Effector CD4-positive, alpha-beta T cell (primary cell): ENCODE results near the gene TMEM151A. TPM values are rescaled to one million over a fixed set of nuclear protein-coding genes. Genes with fewer than 3 reads are reported as not detected.
"Not testable (repeated sequence)": the region's sequence is repeated elsewhere in the genome, so short reads cannot be mapped to it uniquely, and the experiment has no call there.

Experiments used
- DNase-seq: peaks from one replicate; pipeline ENCODE4 v3.0.0-alpha.2; 2020
- total RNA-seq: gene quantifications from one replicate; lab custom pipeline; 2026; lab: John Stamatoyannopoulos, UW

TMEM151A gene
- not detected for total RNA-seq

DNA sequence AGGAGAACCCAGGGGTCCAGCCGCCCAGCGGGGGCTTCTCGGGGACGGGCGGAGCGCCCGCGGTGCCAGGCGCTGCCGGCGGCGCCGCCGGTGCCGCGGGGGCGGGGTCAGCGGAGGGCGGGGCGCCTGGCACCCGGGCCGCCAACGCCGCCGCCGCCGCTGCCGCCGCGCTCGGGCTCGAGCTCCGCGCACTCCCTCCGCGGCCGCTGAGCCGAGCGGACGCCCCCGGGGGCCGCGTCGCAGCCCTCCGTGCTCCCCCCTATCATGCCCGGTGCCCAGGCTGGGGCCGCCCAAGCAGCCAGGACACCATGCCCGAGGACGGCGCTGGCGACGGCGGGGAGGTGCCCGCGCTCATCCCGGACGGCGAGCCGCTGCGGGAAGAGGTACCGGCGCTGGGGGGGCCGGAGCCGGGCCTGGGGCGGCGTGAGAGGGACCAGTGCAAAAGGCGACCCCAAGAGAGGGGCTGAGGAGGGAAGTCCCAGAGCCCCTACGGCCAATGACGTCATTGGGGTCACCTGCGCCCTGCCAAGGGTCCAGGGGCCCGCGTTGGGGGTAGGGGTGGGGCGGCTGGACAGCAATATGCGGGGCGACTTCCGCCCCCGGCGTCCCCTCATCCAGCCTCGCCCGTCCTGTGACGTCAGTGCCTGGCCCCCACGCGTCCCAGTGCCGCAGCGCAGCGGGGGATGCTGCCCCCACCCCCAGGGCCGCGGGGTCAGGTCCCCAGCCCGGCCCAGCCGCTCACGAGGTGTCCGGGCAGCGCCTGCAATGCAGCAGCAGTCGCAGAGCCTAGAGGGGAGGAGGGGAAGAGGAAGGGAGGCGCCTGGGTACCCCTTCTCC is at the start of gene TMEM151A:
Gene TMEM151A, plus strand, starts transcription at position 189 of the 837 bp plus-strand sequence. Its CDS starts 120 bp downstream, at position 309.
- no peak for DNase-seq

DNA sequence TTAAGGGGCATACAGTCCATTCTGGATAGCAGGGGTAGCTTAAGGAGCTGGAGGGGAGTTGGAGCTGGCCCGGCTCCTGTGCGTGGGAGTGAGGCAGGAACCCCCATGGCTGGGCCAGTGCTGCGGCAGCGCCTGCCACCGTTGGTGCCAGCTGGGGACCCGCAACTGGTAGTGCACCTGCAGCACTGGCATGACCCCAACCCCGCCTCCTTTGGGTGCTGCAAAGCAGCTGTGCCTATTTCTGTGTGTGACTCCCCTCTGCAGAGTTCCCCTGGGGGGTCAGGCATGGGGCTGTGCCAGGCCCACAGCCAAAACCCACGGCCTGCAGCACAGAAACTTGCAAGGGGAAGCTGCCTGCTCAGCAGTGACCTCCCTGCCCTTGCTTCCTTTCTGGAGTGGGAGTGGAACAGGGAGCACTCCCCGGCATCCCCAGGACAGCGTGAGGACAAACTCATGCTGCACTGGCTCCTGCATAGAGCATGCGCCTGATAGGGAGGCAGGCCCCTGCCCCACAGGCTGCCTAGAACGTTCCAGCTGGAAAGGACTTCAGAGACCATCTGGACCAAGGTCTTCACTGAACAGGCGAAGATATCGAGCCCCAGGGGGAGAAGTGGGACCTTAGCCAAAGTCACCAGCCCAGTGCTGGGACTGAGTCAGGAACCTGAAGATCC is 49.5 kb upstream of the TMEM151A start:
- no peak for DNase-seq

DNA sequence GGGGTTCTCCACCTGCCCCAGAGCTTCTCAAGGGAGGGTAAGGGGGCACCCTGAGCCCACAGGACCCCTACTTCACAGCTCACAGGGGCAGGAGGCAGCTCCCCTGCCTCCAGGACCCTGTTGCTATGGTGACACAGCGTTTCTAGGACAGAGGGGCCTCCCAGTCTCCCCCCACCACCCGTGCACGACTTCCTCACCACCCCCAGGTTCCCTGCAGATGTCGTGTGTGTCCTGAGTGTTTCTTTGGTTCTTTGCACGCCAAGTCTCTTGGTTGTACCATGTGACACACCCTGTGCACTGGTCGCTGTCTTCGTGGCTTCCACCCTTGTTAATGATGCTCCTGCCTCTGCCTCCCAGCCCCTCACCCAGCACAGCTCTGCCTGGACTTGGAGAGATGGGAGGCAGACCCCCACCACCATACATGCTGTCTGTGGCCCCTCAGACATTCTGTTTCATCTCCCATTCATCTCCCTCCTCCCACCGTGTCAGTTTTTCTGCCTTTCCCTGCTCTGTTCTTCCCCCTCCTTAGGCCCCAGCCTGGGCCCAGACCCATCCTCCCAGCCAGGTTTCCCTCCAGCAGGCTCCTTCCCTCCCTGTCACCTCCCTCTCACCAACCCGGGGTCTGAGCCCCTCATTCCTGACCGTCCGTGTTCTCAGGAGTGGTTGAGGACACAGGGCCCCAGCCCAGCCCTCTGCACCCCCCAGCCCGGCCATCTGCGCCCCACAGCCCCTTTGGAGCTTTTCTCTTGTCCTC is 47.7 kb upstream of the TMEM151A start:
- DNase-seq = no peak

DNA sequence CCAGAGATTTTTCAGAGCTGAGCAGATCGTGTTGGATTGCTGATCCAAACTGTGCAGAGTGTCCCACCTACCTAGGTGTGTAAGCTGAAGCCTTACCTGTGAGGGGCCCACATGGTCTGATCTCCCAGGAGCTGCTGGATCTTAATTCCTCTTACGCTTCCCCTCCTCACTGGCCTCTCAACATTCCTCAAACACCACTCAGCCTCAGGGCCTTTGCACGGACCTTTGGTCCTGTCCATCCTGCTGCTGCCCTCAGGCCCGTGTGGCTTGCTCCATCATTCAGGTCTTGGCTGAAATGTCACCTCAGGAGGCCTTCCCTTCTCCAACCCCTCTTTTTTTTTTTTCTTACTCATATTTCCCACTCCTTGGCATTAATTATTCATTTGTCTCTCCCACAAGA is 44.4 kb upstream of the TMEM151A start:
- no peak for DNase-seq

DNA sequence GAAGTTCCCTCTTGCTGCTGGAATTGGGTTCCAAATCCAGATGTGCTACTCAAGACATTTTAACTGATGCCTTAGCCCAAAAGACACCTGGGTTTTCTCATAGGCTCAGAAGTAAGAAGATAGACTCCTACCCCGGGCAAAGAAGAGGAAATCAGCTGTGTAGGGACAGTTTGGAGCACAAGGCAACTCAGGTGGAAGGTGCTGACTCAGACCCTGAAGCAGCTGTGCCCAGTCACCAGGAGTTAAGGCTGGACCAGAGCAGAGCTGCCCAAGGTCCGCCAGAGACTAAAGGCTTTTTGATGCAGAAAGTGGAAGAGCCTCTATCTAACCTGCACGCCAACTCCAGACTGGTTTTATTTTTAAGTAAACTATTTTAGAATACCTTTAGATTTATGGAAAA is 43.9 kb upstream of the TMEM151A start:
- DNase-seq = no peak

DNA sequence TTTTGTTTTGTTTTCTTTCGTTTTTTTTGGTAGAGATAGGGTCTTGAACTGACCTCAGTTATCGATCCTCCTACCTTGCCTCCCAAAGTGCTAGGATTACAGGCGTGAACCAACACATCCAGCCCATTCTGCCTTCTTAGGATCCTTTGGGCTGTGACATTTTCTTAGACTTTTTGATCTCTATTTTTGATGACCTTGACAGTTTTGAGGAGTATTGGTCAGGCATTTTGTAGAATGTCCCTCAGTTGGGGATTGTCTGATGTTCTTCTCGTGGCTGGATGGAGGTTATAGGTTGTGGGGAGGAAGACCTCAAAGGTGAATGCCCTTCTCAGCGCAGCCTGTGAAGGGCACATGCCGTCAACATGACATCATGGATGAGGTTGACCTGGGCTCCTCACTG is 42.8 kb upstream of the TMEM151A start:
- DNase-seq = no peak

DNA sequence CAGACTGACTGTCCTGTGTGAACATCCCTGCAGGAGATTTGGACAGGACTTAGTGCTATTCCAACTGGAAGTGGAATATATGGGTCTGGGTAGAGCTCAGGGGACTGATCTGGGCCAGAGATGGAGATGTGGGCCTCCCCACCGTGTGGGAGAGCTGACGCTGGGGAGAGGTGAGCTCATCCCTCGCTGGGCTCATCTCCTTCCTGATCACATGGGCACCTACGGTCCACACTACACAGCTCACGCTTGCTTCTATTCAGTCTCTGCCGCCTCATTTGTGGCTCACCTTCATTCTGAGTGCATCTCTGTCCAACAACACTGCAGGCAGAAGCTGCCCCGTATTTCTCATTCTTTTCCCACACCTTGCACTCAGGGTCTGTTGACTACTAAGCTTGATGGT is 39.9 kb upstream of the TMEM151A start:
- no peak for DNase-seq

DNA sequence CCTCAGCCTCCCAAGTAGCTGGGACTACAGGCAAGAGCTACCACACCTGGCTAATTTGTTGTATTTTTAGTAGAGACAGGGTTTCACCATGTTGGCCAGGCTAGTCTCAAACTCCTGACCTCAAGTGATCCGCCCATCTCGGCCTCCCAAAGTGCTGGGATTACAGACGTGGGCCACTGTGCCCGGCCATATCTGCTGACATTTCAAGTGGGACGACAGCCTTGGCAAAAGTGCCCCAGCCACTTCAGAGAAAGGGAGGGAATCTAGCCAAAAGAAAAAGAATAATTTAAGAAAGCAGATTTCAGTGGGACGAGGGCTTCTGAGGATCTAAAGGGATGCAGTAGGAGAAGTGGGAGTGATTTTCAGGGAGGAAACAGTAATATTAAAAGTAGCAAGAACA is 38.6 kb upstream of the TMEM151A start:
- not testable (repeated sequence) for DNase-seq

DNA sequence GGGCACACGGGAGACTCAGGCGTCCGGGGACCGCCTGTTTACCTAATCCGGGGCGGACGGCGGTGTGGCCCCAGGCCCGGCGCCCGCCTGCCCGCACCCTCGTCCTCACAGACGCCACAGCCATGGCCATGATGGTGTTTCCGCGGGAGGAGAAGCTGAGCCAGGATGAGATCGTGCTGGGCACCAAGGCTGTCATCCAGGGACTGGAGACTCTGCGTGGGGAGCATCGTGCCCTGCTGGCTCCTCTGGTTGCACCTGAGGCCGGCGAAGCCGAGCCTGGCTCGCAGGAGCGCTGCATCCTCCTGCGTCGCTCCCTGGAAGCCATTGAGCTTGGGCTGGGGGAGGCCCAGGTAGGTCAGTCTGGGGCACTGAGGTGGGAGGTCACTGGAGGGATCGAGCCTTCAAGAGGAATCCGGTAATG is 33.2 kb upstream of the TMEM151A start:
- DNase-seq = no peak

- no peak for DNase-seq
Measured at GRCh38 chr11:66259225-66259624, 32.5 kb upstream of the TMEM151A start.

DNA sequence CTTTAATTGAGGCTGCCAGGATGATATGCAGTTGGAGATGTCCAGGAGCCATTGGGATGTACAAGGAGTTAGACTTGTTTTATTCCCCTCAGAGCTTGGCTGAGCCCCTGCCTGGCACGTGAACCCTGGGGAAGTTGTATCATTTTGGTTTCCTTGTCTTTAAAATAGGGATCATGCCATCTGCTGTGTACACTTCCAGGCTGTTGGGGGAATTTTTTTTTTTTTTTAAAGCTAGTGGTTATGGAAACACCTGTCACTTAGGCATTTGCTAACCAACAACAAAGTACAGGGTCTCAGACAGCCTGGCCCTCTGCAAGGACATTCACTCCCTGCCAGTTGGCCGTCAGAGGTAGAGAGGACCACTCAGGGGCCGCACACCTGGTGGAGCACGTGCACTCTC is 31.7 kb upstream of the TMEM151A start:
- DNase-seq = no peak

- DNase-seq = no peak
Measured at GRCh38 chr11:66261578-66261977, 30.1 kb upstream of the TMEM151A start.

DNA sequence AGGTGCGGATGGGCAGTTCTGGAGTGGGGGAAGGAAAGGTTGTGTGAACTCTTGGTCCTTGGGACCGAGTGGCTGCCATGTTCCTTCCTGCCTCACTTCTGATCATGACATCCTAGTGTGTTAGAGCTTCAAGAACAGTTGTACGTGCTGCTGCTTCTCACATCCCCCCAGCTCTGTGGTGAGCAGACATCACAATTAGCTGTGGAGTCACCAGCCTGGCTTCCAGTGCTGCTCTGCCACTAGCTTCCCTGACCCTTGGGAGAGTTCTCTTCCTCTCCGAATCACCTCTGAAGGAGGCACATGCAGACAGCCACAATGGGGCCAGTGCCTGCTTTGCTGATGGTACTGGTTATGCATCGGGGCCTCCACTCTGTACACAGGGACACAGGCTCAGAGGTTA is 29.5 kb upstream of the TMEM151A start:
- DNase-seq = no peak

DNA sequence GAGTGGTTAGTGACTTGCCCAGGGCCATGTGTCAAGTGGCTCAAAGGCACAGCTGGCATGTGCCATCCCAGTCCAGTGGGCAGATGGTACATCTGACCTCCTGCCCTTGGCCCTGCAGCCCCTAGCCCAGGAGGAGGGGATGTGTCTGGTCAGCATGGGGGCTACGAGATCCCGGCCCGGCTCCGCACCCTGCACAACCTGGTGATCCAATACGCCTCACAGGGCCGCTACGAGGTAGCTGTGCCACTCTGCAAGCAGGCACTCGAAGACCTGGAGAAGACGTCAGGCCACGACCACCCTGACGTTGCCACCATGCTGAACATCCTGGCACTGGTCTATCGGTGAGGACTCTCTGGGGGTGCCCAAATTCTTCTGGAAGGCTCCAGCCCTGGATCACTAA is 29.0 kb upstream of the TMEM151A start:
- DNase-seq = no peak

DNA sequence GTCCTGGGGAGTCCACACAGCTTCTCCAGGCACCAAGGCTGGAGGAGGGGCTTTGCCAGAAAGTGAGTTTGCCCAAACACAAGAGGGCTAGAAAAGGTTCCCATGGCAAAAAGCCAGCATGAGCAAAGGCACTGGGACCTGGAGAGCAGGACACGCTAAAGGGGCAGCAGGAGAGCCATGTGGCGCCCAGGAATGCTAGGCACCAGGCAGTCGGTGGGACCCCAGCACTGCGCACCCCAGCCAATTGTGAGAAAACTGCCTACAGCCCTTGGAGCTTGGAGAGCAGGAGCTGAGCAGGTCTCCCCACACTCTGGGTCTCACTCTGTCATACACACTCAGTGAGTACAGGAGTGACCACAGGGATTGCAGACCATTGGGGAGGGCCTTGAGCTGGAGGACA is 28.5 kb upstream of the TMEM151A start:
- no peak for DNase-seq

DNA sequence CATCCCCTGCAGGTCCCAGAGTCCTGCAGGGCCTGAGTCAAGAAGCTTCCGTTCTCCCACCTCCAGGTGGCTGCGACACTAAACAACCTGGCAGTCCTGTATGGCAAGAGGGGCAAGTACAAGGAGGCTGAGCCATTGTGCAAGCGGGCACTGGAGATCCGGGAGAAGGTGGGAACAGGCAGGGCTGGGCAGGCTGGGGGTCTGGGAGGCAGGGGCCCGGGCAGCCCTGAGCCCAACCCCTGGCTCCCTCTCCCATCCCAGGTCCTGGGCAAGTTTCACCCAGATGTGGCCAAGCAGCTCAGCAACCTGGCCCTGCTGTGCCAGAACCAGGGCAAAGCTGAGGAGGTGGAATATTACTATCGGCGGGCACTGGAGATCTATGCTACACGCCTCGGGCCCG is 27.9 kb upstream of the TMEM151A start:
- no peak for DNase-seq

DNA sequence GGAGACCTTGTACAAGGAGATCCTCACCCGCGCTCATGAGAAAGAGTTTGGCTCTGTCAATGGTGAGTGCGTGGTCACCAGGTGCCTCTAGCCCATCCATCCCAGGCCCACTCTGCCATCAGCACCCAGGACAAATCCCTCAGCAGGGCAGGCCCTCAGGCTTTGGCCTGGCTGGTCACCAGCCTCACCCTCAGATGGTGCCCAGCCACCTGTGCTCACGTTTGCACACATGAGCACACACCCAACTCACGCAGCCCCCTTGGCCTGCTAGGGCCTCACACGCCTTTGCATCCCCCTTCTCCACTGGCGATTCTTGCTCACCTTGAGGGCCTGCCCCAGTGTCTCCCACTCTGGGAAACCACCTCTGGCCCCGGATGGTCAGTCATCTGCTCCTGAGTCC is 27.3 kb upstream of the TMEM151A start:
- DNase-seq = no peak

DNA sequence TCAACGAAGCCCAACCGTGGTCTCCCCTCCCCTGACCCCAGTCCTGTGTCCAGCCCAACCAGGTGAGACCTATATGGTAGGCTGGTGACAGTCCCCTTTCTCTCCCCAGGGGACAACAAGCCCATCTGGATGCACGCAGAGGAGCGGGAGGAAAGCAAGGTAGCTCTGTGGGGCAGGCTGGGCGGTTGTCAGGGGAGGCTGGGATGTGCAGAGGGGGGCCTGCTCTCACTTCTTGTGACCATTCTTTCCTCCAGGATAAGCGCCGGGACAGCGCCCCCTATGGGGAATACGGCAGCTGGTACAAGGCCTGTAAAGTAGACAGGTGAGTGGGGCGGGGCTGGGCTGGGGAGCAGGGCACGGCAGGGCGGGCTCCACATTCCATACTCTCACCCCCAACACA is 26.8 kb upstream of the TMEM151A start:
- no peak for DNase-seq

DNA sequence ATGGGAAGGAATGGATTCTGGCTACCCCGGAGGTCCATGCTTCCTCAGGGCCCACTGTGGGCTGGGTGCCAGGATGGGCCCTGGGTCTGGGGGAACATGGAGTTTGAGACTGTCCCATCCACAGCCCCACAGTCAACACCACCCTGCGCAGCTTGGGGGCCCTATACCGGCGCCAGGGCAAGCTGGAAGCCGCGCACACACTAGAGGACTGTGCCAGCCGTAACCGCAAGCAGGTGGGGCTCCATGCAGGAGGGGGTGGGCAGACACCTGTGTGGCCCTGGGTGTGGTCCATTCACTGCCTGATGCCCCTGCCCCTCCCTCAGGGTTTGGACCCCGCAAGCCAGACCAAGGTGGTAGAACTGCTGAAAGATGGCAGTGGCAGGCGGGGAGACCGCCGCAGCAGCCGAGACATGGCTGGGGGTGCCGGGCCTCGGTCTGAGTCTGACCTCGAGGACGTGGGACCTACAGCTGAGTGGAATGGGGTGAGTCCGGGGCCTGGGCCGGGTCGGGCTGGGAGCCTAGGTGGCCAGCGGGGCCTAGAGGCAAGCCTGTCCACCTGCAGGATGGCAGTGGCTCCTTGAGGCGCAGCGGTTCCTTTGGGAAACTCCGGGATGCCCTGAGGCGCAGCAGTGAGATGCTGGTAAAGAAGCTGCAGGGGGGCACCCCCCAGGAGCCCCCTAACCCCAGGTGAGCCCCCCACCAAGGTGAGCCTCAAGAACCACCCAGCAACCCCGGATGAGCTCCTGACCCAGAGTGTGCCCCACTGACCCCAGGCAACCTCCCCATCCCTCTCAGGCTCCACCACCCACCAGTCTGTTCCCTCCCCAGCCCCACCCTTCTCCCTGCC is 25.9 kb upstream of the TMEM151A start:
- no peak for DNase-seq

GRCh38 chr11:66266378-66267038 is 25.2 kb upstream of the TMEM151A start:
- DNase-seq = no peak

DNA sequence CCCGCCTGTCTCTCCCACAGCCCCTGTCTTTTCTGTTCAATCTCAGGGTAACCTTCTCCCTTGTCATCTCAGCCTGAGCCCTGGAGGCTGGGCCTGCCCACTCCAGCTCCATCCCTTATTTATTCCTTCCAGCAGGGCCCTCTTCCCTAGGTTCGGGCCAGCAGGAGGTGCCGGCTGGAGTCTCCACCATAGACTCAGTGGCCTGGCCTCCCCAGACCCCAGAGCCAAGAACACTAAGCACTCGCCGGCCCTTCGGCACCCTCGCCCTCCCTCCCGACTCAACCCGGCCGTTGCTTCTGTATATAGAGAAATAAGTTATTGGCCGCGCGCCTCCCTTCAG is 24.7 kb upstream of the TMEM151A start:
- DNase-seq = no peak
